Endothelial cell of umbilical vein (primary cell): Measurements from ENCODE around the gene LHX6.

Experiments
- EZH2 ChIP-seq: IDR thresholded peaks from 2 replicates; pipeline ENCODE4 v1.6.1; 2012; ENCODE audit warnings: borderline replicate concordance, low read depth, mild to moderate bottlenecking, moderate library complexity, low read length, inconsistent platforms; ENCODE audit not compliant: severe bottlenecking
- FOS ChIP-seq: IDR thresholded peaks from 2 replicates; pipeline ENCODE4 v1.6.1; 2011; ENCODE audit warnings: mild to moderate bottlenecking, low read length, moderate library complexity, borderline replicate concordance; ENCODE audit not compliant: insufficient read depth
- GATA2 ChIP-seq: IDR thresholded peaks from 2 replicates; pipeline ENCODE4 v1.7.0; 2011; ENCODE audit warnings: low read depth, mild to moderate bottlenecking, moderate library complexity, mixed read lengths, low read length; ENCODE audit not compliant: insufficient read length, insufficient read depth
- JUN ChIP-seq: IDR thresholded peaks from 2 replicates; pipeline ENCODE4 v1.6.1; 2011; ENCODE audit warnings: borderline replicate concordance, low read depth; ENCODE audit not compliant: insufficient read length, insufficient read depth
- MYC ChIP-seq: IDR thresholded peaks from one replicate; pipeline ENCODE4 v1.6.1; 2011; ENCODE audit warnings: mild to moderate bottlenecking, low read depth, low read length
- POLR2A ChIP-seq: IDR thresholded peaks from 2 replicates; pipeline ENCODE4 v1.6.1; 2012; ENCODE audit warnings: low read depth, mild to moderate bottlenecking, control low read depth, low read length
- POLR2AphosphoS5 ChIP-seq: IDR thresholded peaks from 2 replicates; pipeline ENCODE4 v1.6.1; 2012; ENCODE audit warnings: low read depth, mild to moderate bottlenecking, control low read depth, low read length, moderate library complexity; ENCODE audit not compliant: insufficient read depth
- TF ChIP-seq, protein P1 (sequence below), 2 donors: IDR thresholded peaks; 1 replicate in 1 of 2; 2 replicates in 1 of 2; pipeline ENCODE4 v1.5.1; 2011; ENCODE audit warnings: low read length in 2 of 2, mild to moderate bottlenecking in 2 of 2, moderate library complexity in 2 of 2, control low read depth in 1 of 2, inconsistent platforms in 1 of 2, low read depth in 1 of 2; ENCODE audit not compliant: insufficient read depth in 1 of 2; ENCODE audit errors: extremely low read depth in 1 of 2

DNA sequence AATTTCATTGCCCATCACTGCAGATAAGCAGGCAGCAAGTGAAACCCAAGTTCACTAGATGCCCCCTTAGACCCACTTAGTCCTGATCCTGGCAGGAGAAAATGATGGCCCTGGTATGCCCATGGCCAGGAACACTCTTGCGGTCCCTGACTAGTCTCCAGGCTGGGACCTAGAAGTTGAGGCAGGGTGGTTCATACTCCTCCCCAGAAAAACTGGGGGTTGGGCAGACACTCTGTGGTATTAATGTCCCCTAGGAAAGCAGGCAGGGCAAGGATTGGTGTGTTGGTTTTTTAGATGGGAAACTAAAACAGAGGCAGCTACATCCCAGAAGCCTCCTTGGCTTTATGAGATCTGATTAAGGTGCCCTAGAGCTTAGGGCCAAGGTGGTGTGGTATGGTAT lies 13.1 kb downstream of the LHX6 start:
- no peak for TF ChIP-seq POLR2AphosphoS5
- TF ChIP-seq, protein P1, sequence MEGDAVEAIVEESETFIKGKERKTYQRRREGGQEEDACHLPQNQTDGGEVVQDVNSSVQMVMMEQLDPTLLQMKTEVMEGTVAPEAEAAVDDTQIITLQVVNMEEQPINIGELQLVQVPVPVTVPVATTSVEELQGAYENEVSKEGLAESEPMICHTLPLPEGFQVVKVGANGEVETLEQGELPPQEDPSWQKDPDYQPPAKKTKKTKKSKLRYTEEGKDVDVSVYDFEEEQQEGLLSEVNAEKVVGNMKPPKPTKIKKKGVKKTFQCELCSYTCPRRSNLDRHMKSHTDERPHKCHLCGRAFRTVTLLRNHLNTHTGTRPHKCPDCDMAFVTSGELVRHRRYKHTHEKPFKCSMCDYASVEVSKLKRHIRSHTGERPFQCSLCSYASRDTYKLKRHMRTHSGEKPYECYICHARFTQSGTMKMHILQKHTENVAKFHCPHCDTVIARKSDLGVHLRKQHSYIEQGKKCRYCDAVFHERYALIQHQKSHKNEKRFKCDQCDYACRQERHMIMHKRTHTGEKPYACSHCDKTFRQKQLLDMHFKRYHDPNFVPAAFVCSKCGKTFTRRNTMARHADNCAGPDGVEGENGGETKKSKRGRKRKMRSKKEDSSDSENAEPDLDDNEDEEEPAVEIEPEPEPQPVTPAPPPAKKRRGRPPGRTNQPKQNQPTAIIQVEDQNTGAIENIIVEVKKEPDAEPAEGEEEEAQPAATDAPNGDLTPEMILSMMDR (IDR thresholded peaks at IDR 0.05; ENCODE audit: extremely low read depth in 1 of 2, insufficient read depth in 1 of 2, low read depth in 1 of 2, low read length in 2 of 2) = no peak
- no peak for TF ChIP-seq EZH2
- no peak for TF ChIP-seq POLR2A
- no peak for TF ChIP-seq JUN
- no peak for TF ChIP-seq GATA2
- TF ChIP-seq MYC = no peak
- TF ChIP-seq FOS = no peak
